H1 (cell line): ENCODE data around the gene TRIAP1. TPM values are rescaled to one million over a fixed set of nuclear protein-coding genes. Genes with fewer than 3 reads are reported as not detected.
A peak's percentile ranks its signal among the peaks of the same experiment; 100 is the strongest.

Experiments used
- ASH2L ChIP-seq: fragments of 200-600, 300-600 bp; sonication (generic); IDR thresholded peaks from one replicate; pipeline ENCODE4 v1.7.1; 2017; ENCODE audit warnings: low read length
- BACH1 ChIP-seq: IDR thresholded peaks from 2 replicates; pipeline ENCODE4 v1.6.1; 2012; ENCODE audit warnings: low read length, improper control_type of control experiment
- BRCA1 ChIP-seq: IDR thresholded peaks from 2 replicates; pipeline ENCODE4 v1.6.1; 2012; ENCODE audit warnings: low read depth, low read length, improper control_type of control experiment
- CEBPB ChIP-seq: IDR thresholded peaks from 2 replicates; pipeline ENCODE4 v1.6.1; 2012; ENCODE audit warnings: low read depth, low read length
- CHD2 ChIP-seq: IDR thresholded peaks from 2 replicates; pipeline ENCODE4 v1.6.1; 2012; ENCODE audit warnings: low read length, improper control_type of control experiment
- CTCF ChIP-seq, 3 experiments: IDR thresholded peaks; 1 replicate in 2 of 3; 2 replicates in 1 of 3; pipeline versions ENCODE4 v1.5.1 to v1.6.1; 2011; ENCODE audit warnings: low read length in 3 of 3, mild to moderate bottlenecking in 3 of 3, inconsistent platforms in 2 of 3, low read depth in 1 of 3, moderate library complexity in 1 of 3; ENCODE audit not compliant: insufficient read depth in 1 of 3; ENCODE audit errors: control extremely low read depth in 1 of 3
- EGR1 ChIP-seq: IDR thresholded peaks from 2 replicates; pipeline ENCODE4 v1.6.1; 2011; ENCODE audit warnings: low read depth, low read length, borderline replicate concordance
- EZH2 ChIP-seq: fragments of 200-600 bp; sonication (generic); IDR thresholded peaks from 2 replicates; pipeline ENCODE4 v1.7.1; 2012; ENCODE audit warnings: low read depth, mild to moderate bottlenecking, moderate library complexity, low read length, inconsistent platforms; ENCODE audit not compliant: severe bottlenecking
- FOSL1 ChIP-seq: IDR thresholded peaks from 2 replicates; pipeline ENCODE4 v1.6.1; 2011; ENCODE audit warnings: mild to moderate bottlenecking, low read depth, low read length, moderate library complexity; ENCODE audit not compliant: insufficient read depth
- GTF2F1 ChIP-seq: IDR thresholded peaks from 2 replicates; pipeline ENCODE4 v1.6.1; 2012; ENCODE audit warnings: low read depth, low read length, improper control_type of control experiment, borderline replicate concordance
- HDAC2 ChIP-seq, 2 experiments: fragments of 300-600 bp in 1 of 2; sonication (generic) in 1 of 2; IDR thresholded peaks; 2 replicates each; pipeline ENCODE4 v1.6.1; 2011 to 2012; ENCODE audit warnings: low read depth in 2 of 2, low read length in 2 of 2, mild to moderate bottlenecking in 2 of 2, moderate library complexity in 2 of 2, borderline replicate concordance in 1 of 2, inconsistent platforms in 1 of 2
- KDM1A ChIP-seq: fragments of 200-600, 300-600 bp; sonication (generic); IDR thresholded peaks from 2 replicates; pipeline ENCODE4 v1.7.1; 2016; ENCODE audit warnings: mild to moderate bottlenecking, low read length, borderline replicate concordance
- NANOG ChIP-seq: IDR thresholded peaks from 2 replicates; pipeline ENCODE4 v1.6.1; 2011; ENCODE audit warnings: low read length, low read depth, mild to moderate bottlenecking, inconsistent platforms; ENCODE audit not compliant: insufficient read depth, poor library complexity, severe bottlenecking
- RBBP5 ChIP-seq: IDR thresholded peaks from 2 replicates; pipeline ENCODE4 v1.7.1; 2012; ENCODE audit warnings: low read depth, mild to moderate bottlenecking, inconsistent platforms, low read length, moderate library complexity, borderline replicate concordance
- RXRA ChIP-seq: IDR thresholded peaks from 2 replicates; pipeline ENCODE4 v1.6.1; 2011; ENCODE audit warnings: low read depth, mild to moderate bottlenecking, low read length, moderate library complexity; ENCODE audit not compliant: insufficient read depth
- SIN3A ChIP-seq, 2 experiments: IDR thresholded peaks in 1 of 2; conservative IDR thresholded peaks in 1 of 2; 2 replicates each; pipeline ENCODE4 v1.6.1; 2011 to 2012; ENCODE audit warnings: low read length in 2 of 2, improper control_type of control experiment in 1 of 2, low read depth in 1 of 2, mild to moderate bottlenecking in 1 of 2
- TAF1 ChIP-seq: IDR thresholded peaks from 2 replicates; pipeline ENCODE4 v1.6.1; 2011; ENCODE audit warnings: mild to moderate bottlenecking, low read depth, low read length
- TCF12 ChIP-seq: IDR thresholded peaks from 2 replicates; pipeline ENCODE4 v1.6.1; 2011; ENCODE audit warnings: low read depth, mild to moderate bottlenecking, low read length
- TEAD4 ChIP-seq: IDR thresholded peaks from 2 replicates; pipeline ENCODE4 v1.6.1; 2012; ENCODE audit warnings: low read depth, low read length, inconsistent platforms, mixed read lengths
- YY1 ChIP-seq: IDR thresholded peaks from 2 replicates; pipeline ENCODE4 v1.6.1; 2011; ENCODE audit warnings: low read depth, mild to moderate bottlenecking, low read length
- ZNF274 ChIP-seq: IDR thresholded peaks from 2 replicates; pipeline ENCODE4 v1.7.0; 2012; ENCODE audit warnings: low read length, borderline replicate concordance; ENCODE audit errors: extremely low read depth
- polyA plus RNA-seq, 7 experiments: library from polyadenylated mRNA; depleted of rRNA in 3 of 7; stranded (reverse) in 5 of 7; unstranded in 2 of 7; fragments of >200 nt in 5 of 7; fragments of 200-250 nt in 2 of 7; gene quantifications; 1 replicate in 5 of 7; 2 replicates in 1 of 7; 4 replicates in 1 of 7; pipeline versions ENCODE4 v1.2.1 to v1.2.3, GENCODE V29; 2011 to 2013; ENCODE audit warnings: missing spikeins in 2 of 7, mixed read lengths in 2 of 7
- total RNA-seq: library from RNA; stranded (reverse); fragmentation: NEBNext Ultra II Directional; extraction: Animal tissue kit (Norgen Biotek cat#: 25700); gene quantifications from 2 replicates; pipeline ENCODE4 v1.2.1, GENCODE V29; 2021

TRIAP1 gene
- total and polyA plus RNA-seq, 2 of the 8 experiments (the other 6 are each of a cell fraction or from before 2014, with no cell fraction given): 42.0 to 63.4 TPM

GRCh38 chr12:120394483-120395367 is 51.5 kb downstream of the TRIAP1 start (continued):
- TF ChIP-seq RBBP5: no peak
- no peak for TF ChIP-seq TEAD4
- no peak for TF ChIP-seq ZNF274
- TF ChIP-seq TAF1: peak; percentile 51; the same call in 1 of the 2 replicates
- no peak for TF ChIP-seq FOSL1
- TF ChIP-seq BRCA1: no peak
- TF ChIP-seq NANOG: peak; percentile 2
- no peak for TF ChIP-seq HDAC2 (IDR thresholded peaks at IDR 0.05; ENCODE audit: borderline replicate concordance in 1 of 2, low read depth in 2 of 2, low read length in 2 of 2)
- no peak for TF ChIP-seq BACH1
- TF ChIP-seq EGR1: peak; percentile 85
- no peak for TF ChIP-seq EZH2
- no peak for TF ChIP-seq TCF12
- peak; percentile 89 for TF ChIP-seq KDM1A
- no peak for TF ChIP-seq CEBPB
- TF ChIP-seq RXRA: no peak
- TF ChIP-seq GTF2F1: no peak
- TF ChIP-seq CHD2: no peak
- TF ChIP-seq ASH2L: peak; percentile 38
- peak; percentile 54; the same call in 1 of the 2 replicates for TF ChIP-seq YY1
- 0 out of 4 replicates have a peak, but pooled peaks of 1 of the 3 experiments have one; percentile 3 for TF ChIP-seq CTCF (IDR thresholded peaks at IDR 0.05; ENCODE audit: control extremely low read depth in 1 of 3, insufficient read depth in 1 of 3, low read depth in 1 of 3, low read length in 3 of 3)
- peak in 1 of 2 experiments; percentile 67; a peak in 2 of 4 replicates for TF ChIP-seq SIN3A (conservative IDR thresholded peaks at IDR 0.05 in 1 of 2, IDR thresholded peaks at IDR 0.05 in 1 of 2; ENCODE audit: low read depth in 1 of 2, low read length in 2 of 2)
